Peyer's patch (tissue), 4 donors: ENCODE data around the gene DOCK3.

ENCODE experiments used
- CTCF ChIP-seq, 6 experiments: fragments of 450-650 bp in 4 of 6; fragments of 200-600 bp in 2 of 6; sonication (generic) in 1 of 6; IDR thresholded peaks; one replicate each; pipeline ENCODE4 v1.5.1; 2017 to 2019; ENCODE audit warnings: antibody characterized with exemption in 6 of 6, mild to moderate bottlenecking in 3 of 6, moderate library complexity in 1 of 6
- POLR2A ChIP-seq, 2 donors: fragments of 450-650 bp; IDR thresholded peaks; one replicate each; pipeline ENCODE4 v1.5.1; 2017; ENCODE audit warnings: antibody characterized with exemption in 2 of 2, mild to moderate bottlenecking in 2 of 2, moderate library complexity in 2 of 2

GRCh38 chr3:51403675-51404074 is 728.9 kb downstream of the DOCK3 start:
- TF ChIP-seq CTCF (IDR thresholded peaks at IDR 0.05) (no peak), POLR2A (IDR thresholded peaks at IDR 0.05) (no peak)
